GM21723 (cell line): ENCODE results near the gene TNFRSF19.
"Not testable (repeated sequence)": the region's sequence is repeated elsewhere in the genome, so short reads cannot be mapped to it uniquely, and the experiment has no call there.

ENCODE experiments used
- ATAC-seq: cut with Tn5 transposase; IDR thresholded peaks from one replicate; pipeline ENCODE4 v1.9.1; 2021; ENCODE audit warnings: mild to moderate bottlenecking, moderate library complexity; ENCODE audit not compliant: unreplicated experiment

TNFRSF19 gene, protein sequence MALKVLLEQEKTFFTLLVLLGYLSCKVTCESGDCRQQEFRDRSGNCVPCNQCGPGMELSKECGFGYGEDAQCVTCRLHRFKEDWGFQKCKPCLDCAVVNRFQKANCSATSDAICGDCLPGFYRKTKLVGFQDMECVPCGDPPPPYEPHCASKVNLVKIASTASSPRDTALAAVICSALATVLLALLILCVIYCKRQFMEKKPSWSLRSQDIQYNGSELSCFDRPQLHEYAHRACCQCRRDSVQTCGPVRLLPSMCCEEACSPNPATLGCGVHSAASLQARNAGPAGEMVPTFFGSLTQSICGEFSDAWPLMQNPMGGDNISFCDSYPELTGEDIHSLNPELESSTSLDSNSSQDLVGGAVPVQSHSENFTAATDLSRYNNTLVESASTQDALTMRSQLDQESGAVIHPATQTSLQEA

DNA sequence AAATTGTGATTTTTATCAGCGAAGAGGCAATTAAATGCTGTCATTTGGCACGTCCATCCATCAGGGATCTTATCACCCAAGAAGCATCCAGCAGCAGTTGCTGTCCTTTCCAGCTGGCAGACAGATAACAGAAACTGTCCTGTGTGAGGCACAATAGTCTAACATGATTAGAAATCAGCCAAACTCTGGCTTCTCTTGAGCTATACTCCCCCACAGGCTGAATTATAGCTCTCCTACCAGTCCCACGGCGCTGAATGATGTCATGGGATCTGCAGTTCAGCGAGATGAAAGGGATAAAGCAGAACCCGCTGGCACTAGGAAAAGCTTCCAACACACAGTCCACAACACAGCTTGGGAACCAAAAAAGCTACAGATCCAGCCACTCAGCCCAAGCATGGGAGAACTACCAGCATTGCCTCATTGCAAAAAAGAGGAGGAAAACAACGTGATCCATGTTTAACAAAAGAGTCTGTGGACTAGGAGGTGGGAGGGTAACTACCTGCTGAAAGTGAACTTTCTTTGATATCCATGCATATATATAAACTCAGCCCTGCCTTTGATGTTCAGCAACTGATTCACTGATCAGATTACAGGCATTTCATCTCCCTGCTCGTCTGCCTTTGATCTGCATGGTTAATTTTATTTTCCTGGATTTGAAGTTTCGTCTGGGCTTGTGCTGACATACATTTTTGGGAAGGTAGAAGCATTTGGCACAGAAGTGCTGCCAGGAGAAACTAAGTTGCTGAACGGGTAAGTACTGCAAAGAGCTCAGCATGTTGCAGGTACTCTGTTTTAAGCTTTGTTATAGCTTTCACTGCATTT is at the start of gene TNFRSF19:
TNFRSF19 (plus strand) TSS at position 314 of the 822 bp plus-strand sequence. CDS start 19,772 bp downstream, outside the sequence.
- no peak for ATAC-seq

DNA sequence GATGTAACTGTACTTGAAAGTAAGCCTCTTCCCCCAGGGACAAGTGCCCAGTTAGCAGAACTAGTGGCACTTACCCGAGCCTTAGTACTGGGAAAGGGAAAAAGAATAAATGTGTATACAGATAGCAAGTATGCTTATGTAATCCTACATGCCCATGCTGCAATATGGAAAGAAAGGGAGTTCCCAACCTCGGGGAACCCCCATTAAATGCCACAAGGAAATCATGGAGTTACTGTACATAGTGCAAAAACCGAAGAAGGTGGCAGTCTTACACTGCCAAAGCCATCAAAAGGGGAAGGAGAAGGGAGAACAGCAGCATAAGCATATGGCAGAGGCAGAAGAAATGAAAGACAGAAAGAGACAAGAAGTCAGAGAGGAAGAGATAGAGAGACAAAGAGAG is 40.3 kb upstream of the TNFRSF19 start:
- not testable (repeated sequence) for ATAC-seq

DNA sequence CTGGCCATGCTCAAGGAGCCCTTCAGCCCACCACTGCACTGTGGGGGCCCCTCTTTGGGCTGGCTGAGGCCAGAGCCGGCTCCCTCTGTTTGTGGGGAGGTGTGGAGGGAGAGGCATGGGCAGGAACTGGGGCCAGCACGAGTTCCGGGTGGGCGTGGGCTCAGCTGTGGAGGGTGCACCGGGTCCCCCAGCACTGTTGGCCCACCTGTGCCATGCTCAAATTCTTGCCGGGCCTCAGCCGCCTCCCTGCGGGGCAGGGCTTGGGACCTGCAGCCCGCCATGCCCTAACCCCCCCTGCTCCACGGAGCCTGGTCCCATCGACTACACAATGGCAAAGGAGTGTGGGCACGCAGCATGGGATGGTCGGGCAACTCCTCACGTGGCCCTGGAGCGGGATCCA is 38.8 kb upstream of the TNFRSF19 start:
- ATAC-seq = no peak

DNA sequence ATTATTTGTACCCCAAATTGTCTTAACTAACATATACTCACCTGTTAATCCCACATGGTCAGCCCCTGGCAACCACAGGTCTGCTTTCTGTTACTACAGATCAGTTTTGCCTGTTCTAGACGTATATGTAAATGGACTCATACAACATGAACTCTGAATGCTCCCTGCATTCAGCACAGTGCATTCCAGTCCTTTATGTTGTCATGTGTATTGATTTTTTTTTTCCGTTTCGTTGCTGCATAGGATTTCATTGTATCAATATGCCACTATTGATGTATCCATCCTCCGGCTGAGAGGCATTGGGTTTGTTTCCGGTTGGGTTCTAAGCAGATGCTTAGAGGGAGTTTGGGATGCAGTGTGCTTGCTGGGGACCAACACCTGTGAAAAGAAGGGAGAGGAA is 36.1 kb upstream of the TNFRSF19 start:
- no peak for ATAC-seq

DNA sequence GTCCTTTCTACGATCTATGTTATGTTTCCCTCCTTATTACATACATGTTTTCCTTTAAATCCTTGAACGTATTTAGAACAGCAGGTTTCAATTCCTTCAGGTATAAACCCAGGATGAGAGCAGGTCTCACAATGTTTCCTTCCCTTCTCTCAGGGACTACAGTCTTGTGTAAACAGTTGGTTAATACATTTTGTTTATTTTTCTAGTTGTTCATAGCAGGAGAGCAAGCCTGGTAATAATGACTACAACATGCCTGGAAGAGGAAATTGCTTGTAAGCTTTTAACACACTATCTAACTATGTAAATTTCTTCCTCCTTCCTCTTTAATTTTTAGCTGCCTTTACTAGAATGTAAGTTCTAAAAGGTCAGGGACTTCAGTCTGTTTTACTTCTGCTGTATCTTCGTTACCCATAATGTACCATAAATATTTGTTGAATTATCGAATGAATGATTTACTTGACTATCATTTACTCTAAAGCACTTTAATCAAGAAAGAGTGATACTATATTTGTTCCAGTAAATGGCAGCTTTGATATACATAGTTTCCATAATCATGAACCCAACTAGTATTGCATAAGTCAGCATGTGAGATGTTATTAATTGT is 28.9 kb upstream of the TNFRSF19 start:
- ATAC-seq = no peak

DNA sequence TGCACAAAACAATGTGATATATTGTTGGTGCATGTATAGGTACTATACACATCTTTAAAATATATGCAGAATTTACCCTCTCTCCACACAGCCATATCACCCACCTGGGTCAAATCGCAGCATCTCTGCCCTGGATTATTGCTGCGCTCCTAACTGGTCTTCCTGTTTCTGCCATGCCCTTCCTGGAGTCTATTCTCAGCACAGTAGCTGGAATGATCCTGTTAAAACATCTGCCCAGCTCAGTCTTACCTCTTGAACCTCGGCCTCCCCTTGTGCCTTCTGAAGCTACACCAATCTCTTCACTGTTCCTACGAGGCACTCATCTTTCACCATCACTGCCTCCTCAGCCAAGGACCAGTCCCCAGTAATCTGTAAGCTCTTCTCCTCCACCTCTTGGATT is 25.5 kb upstream of the TNFRSF19 start:
- ATAC-seq = no peak

DNA sequence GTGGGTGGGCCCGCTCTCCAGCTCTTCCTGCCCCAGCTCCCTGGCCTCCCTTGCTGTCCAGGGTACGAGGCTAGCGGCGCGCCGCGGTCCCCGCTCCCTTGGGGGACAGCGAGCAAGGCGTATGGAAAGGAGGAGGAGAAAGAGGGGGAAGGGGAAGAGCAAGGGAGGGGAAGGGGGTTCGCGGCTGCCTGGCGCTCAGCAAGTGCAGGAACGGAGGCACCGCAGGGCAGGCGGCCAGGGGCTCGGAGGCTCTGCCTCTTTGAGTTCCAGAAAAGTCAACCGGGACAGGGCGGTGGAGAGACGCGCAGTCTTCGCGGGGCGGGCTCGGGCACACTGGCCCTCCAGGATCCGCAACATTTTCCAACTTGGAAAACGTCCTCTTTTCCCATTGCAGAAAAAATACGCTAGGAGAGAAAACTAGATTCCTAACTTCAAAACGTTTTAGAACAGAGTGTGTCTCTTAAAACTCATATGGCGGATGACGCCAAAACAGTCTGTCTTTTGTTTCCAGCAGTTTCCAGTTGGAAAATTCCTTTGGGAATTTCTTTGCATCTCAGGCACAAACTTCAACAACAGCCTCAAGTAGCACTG is 23.1 kb upstream of the TNFRSF19 start:
- ATAC-seq = no peak

DNA sequence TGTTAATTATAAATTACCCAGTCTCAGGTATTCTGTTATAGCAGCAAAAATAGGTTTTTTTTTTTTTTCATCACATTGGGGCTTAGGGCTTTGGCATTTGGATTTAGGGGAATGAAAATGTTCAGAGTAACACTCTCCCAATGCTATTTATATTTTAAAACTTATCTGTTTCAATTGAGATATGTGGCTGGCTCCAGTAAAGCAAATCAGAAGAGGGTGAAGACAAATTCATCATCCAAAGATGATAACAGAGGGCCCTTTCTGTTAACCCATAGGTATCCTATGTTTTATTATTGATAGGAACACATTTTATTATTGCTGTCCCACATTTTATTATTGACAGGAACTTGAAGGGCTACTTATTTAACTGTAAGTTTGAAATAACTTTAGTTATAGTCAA is 20.5 kb upstream of the TNFRSF19 start:
- ATAC-seq = no peak

DNA sequence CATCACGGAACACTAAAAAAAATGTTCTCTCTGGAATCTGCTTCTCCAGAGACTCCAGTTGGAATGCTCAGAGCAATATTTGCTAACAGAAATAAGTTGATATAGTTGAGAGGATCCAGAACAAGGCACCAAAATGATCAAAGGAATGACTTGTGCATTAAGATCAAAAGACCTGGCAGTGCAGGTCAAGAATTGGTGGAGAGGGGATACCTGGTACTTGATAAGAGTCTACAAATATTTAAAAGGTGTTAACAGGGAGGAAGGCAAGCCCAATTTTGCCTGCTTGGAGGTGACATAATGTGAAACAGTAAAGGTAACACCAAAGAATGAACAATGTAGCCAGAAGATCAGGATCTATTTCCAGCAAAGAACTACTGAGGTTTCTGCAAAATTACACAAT is 20.0 kb upstream of the TNFRSF19 start:
- ATAC-seq = no peak

DNA sequence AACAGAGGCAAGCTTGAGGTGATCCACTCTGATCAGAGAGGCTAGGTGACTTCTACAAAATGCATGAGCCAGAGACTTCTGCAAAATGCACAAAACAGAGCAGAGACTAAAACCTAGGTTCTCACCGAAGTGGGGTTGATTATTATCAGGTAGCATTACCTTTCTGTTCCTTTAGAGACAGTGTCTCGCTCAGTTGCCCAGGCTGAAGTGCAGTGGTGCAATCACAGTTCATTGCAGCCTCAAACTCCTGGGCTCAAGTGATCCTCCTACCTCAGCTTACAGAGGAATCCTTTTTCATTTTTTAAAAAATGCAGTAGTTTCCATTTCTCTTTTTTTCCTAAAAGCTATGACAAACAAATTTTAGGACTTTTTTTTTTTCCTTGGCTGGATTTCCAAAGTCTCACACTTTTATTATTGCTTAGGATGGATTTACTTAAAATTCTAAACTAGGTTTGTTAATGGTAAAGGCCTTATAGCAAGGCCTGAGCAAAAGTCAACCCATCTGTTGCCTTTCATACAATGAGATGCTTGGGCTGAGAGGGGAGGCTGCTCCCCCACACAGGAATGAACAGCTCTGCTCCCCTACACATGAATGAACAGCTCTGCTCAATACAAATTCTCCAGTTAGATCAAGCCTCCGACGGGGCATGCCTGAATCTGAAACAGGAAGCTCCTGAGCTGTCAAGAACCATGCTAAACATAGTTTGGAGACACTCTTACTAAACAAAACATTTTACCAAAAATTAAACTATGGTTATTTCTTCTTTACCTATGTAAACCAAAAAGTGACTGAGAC is 18.8 kb upstream of the TNFRSF19 start:
- ATAC-seq = no peak

DNA sequence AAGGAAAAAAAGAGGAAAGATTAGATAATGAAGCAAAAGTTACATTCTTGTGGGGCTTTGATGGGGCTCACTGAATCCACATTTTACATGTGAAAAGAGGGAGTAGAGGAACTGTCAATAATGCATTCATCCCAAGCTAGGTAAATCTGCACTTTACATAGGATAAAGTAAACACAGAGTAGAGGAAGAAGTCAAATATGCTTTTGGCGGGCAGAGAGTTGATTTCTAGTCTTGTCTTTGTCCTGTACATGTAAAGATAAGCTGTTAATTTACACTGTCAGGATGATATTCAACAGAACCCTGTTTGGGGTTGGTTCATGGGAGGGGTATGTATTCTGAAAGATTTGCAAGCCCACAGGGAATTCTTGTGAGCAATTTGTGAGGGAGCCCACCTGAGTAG is 18.0 kb upstream of the TNFRSF19 start:
- no peak for ATAC-seq

DNA sequence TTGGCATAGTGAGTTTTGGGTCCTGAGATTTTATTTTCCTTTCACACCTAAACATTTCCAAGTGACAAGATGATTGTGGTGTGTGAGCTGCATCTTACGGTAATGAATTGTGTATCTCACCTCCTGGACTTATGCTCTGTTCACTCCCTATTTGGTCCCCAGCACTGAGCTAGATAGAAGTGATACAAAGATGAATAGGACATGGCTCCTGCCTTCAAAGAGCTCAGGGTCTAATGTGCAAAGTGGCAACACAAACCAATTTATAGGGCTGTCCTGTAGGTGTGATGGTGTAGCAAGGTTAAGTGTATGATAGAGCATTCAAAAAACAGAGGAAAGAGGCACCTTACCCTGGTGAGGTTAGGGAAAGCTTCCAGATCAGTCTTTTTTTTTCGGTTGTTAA is 17.6 kb upstream of the TNFRSF19 start:
- no peak for ATAC-seq

DNA sequence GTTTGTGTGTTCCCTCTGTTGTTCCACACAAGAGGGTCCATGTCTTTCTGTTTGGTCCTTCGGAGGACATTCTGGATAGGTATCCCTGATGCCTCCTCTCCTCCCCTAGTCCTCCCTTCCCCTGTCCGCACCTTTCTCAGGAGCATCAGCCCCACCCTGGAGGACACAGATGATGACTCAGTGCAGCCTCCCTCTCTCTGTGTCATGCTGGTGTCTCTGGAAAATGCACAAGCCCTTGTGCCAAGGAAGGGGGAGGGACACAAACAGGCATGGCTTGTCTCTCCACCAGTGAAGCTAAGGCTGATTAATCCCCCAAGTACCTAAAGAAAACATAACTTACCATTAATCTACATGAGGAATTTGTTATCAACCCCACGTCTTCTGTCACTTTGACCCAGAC is 16.2 kb upstream of the TNFRSF19 start:
- ATAC-seq = no peak

DNA sequence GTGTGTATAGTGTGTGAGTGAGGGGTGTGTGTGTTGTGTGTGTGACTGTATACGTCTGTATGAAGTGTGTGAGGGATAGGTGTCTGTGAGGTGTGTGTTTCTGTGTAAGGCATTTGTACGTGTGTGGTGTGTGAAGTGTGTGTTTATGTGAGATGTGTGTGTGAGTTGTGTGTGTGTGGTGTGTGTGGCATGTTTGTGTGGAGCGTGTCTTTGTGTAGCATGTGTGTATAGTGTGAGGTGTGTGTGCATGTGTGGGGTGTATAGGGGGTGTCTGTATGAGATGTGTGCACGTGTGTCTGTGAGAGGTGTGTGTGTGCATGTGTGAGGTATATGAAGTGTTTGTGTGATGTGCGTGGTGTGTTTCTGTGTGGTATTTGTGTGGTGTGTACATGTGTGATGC is 13.2 kb upstream of the TNFRSF19 start:
- no peak for ATAC-seq

DNA sequence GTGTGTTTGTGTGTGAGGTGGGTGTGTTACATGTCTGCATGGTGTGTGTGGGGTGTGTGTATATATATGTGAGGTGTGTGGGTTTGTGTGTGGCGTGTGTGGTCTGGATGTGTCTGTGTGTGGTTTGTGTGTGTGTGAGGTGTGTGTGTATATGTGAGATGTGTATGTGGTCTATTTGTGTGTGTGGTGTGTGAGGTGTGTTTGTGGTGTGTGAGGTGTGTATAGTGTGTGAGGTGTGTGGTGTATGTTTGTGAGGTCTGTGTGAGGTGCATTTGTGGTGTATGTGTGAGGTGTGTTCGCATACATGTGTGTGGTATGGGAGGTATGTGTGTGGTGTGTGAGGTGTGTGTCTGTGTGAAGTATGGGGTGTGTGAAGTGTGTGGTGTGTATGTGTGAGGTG is 12.5 kb upstream of the TNFRSF19 start:
- no peak for ATAC-seq

DNA sequence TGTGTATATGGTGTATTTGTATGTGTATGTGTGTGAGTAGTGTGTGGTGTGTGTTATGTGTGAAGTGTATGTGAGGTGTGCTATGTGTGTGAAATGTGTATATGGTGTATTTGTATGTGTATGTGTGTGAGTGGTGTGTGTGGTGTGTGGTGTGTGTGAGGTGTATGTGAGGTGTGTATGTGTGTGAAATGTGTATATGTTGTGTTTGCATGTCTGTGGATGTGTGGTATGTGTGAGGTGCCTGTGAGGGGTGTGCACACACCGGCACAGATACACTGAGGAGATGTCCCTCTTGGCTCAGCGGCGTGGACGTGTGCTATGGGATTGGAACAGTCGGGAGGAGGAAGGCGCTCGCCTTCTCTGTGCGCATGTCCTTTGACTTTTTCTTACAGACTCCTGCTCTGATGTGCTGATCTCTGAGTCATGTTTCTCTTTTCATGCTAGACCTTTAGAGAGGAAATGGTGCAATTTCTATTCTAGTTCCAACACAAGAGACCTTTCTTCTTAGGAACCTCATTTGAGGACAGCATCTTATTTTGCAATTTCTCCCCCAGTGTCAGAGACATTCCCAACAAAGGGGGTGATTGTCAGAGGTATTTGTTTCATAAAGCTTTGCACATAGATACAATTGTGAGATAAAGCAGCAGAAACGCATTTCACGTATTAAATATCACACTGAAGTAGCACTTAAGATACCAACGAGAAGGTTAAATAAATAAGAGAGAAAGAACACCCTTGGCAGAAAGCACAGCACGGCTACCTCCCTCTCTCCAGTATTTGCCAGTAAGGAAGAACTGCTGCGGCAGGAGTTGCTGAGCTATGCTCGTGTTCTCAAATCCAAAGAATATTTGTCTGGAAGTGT is 11.3 kb upstream of the TNFRSF19 start:
- no peak for ATAC-seq

DNA sequence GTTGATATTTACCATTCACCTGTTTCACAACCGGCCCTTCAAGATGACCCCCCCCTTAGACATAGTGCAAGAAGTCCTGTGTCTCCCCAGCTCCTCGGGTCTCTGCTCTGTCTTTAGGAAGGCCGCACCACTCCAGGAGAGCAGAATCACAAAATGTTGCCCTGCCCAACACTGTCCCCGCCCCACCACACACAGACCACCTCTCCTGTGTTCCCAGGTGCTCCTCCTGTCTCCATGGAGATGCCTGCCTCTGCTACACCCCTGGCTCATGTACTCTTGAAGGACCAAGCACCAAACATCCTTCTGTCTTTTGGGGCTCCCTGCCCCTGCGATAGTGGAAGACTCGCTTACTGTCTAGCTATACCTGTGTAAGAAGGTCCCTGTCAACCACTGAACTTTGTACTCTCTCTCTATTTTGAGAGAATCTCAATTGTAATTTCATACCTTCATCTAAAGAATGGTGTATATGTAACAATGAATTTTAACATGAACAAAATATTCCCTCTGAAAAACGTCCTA is 9.6 kb upstream of the TNFRSF19 start:
- peak; percentile 15 for ATAC-seq

DNA sequence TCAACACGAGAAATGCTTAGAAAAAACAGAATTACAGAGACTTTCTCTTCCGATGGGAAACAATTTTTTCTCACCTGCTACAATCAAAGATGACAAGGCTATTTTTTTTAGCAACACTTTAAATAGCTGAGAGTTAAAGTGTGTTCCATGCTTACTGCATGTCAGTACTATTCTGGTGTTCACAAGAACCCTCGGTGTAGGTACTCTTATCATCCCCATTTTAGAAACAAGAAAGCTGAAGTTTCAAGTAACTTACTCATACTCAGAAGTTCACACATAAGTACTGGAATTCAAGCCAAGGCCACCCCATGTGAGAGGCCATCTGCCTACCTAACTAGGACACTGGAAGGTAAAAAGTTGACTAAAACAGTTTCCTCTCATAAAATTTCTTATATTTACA is 9.0 kb upstream of the TNFRSF19 start:
- peak; percentile 85 for ATAC-seq

DNA sequence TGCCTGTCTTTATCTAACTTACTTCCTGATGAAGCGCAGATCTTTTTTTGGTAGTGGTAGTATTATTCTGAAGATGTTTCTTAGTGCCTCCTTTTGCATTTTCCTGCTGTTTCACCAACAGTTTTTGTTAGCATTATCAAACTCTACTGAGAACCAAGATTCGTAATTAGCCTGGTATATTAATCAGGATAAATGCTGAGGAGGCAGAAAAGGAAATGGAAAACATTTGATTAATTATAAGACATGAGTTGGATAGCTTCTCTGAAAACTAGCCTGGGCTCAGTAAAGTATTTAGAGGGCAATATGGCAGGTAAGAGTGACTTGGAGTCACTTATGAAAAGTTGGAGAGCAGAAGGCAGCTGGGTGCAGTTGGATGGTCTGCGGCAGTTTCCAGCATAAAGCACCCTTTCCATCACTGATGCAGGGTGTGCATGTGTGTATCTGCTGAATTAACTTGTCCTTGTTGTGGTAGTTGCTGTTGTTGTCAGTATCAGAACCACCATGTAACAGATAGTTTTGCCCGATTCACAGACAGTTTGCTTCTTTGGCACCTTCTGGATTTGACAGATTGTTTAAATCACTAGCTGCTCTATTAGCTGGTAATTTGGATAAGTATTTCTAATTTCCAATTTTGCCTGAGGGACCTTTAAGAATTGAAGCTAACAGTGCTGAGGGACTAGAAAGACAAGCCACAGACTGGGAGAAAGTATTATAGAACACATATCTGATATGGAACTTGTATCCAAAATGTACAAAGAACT is 6.9 kb upstream of the TNFRSF19 start:
- no peak for ATAC-seq
